ENCODE data around the gene OLAH. TPM values are rescaled to one million over a fixed set of nuclear protein-coding genes. Genes with fewer than 3 reads are reported as not detected.

Gene OLAH
- total RNA-seq, 4 donors from 2014 or later: 1.1 to 4.7 (median 4.0) TPM; not detected in 1

- no peak for DNase-seq (ENCODE audit: low spot score)
- no peak for ATAC-seq (ENCODE audit: low FRiP score)
- TF ChIP-seq, protein P1, sequence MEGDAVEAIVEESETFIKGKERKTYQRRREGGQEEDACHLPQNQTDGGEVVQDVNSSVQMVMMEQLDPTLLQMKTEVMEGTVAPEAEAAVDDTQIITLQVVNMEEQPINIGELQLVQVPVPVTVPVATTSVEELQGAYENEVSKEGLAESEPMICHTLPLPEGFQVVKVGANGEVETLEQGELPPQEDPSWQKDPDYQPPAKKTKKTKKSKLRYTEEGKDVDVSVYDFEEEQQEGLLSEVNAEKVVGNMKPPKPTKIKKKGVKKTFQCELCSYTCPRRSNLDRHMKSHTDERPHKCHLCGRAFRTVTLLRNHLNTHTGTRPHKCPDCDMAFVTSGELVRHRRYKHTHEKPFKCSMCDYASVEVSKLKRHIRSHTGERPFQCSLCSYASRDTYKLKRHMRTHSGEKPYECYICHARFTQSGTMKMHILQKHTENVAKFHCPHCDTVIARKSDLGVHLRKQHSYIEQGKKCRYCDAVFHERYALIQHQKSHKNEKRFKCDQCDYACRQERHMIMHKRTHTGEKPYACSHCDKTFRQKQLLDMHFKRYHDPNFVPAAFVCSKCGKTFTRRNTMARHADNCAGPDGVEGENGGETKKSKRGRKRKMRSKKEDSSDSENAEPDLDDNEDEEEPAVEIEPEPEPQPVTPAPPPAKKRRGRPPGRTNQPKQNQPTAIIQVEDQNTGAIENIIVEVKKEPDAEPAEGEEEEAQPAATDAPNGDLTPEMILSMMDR (IDR thresholded peaks at IDR 0.05): no peak
Observed at GRCh38 chr10:15053061-15053460, 9.3 kb downstream of the OLAH start.

DNA sequence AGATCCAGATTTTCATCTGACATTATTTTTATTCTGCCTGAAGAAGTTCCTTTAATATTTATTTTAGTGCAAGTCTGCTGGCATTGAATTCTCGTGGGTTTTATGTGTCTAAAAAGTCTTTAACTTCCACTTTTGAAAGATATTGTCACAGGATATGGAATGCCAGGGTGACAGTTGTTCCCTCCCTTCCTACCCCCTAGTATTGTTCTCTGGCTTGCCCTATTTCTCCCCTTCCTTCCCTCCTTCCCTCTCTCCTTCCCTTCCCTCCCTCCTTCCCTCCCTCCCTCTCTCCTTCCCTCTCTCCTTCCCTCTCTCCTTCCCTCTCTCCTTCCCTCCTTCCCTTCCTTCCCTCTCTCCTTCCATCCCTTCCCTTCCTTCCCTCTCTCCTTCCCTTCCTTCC is 14.9 kb downstream of the OLAH start:
- no peak for ATAC-seq (ENCODE audit: low FRiP score)
- no peak for DNase-seq (ENCODE audit: low spot score)
- TF ChIP-seq, protein P1 (IDR thresholded peaks at IDR 0.05): no peak

DNA sequence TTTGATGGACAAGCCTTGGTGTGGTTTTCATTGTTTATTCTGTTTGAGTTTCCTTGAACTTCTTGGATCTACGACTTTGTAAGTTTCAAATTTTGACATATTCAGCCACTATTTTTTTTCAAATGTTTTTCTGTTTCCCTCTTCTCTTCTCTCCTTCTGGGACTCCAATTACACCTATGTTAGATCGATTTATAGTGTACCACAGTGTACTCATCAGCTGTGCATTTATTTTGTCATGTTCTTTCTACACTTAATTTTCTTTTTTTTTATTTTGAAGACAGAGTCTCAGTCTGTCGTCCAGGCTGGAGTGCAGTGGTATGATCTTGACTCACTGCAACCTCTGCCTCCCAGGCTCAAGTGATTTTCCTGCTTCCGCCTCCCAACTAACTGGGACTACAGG is 16.2 kb downstream of the OLAH start:
- ATAC-seq (ENCODE audit: low FRiP score) (no peak), DNase-seq (ENCODE audit: low spot score) (no peak)
- TF ChIP-seq, protein P1 (IDR thresholded peaks at IDR 0.05): no peak

- no peak for ATAC-seq (ENCODE audit: low FRiP score)
- TF ChIP-seq, protein P1 (IDR thresholded peaks at IDR 0.05): no peak
- no peak for DNase-seq (ENCODE audit: low spot score)
Observed at GRCh38 chr10:15060638-15061037, 16.9 kb downstream of the OLAH start.

- TF ChIP-seq, protein P1 (IDR thresholded peaks at IDR 0.05): no peak
- ATAC-seq (ENCODE audit: low FRiP score) (no peak), DNase-seq (ENCODE audit: low spot score) (no peak)
Observed at GRCh38 chr10:15067154-15067553, 23.4 kb downstream of the OLAH start.

DNA sequence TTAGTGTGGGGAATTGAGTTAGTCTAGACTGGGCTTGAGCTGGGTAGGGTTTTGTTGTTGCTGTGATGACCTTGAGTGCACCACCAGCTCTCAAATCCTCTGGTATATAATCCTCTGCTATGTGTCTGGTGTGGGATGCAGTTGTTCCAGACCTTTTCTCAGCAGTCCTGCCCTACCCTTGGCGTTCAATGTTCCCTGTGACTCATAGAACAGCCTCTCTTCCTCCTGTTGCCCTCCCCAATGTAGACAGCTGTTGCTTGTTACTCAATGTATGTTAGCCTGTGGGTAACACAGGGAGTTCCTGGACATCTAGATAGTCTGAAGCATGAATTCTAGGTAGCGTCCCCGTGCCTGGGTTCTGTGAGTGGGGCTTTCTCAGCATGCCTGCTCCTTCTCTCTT is 25.1 kb downstream of the OLAH start:
- TF ChIP-seq, protein P1 (IDR thresholded peaks at IDR 0.05): no peak
- ATAC-seq (ENCODE audit: low FRiP score): no peak
- no peak for DNase-seq (ENCODE audit: low spot score)

- ATAC-seq (ENCODE audit: low FRiP score): no peak
Observed at GRCh38 chr10:15069230-15069629, 25.5 kb downstream of the OLAH start.

More at GRCh38 chr10:15069230-15069629, 25.5 kb downstream of the OLAH start:
- TF ChIP-seq, protein P1 (IDR thresholded peaks at IDR 0.05): no peak
- DNase-seq (ENCODE audit: low spot score): no peak

Measured in omental fat pad (tissue), 4 donors.